Transverse colon (tissue), 4 donors: ENCODE data around the gene GOLIM4. TPM values are rescaled to one million over a fixed set of nuclear protein-coding genes. Genes with fewer than 3 reads are reported as not detected.
"Not testable (repeated sequence)": the region's sequence is repeated elsewhere in the genome, so short reads cannot be mapped to it uniquely, and the experiment has no call there.

Source experiments
- DNase-seq: peaks from one replicate; pipeline ENCODE4 v3.0.0-alpha.2; 2019
- H3K27ac ChIP-seq, 4 donors: fragments of 200-600 bp; sonication (generic); 2 replicates each; pipeline ENCODE4 v1.5.1; 2016 to 2018; ENCODE audit warnings: inconsistent platforms in 4 of 4
- H3K27me3 ChIP-seq: fragments of 200-600 bp; sonication (generic); 2 replicates; pipeline ENCODE4 v1.5.1; 2017; ENCODE audit warnings: inconsistent platforms
- H3K36me3 ChIP-seq, 4 donors: fragments of 200-600 bp; sonication (generic); 2 replicates each; pipeline ENCODE4 v1.5.1; 2017 to 2019; ENCODE audit warnings: inconsistent platforms in 4 of 4
- H3K4me1 ChIP-seq, 4 donors: fragments of 200-600 bp; sonication (generic); 2 replicates each; pipeline ENCODE4 v1.5.1; 2017 to 2020; ENCODE audit warnings: inconsistent platforms in 4 of 4
- H3K4me3 ChIP-seq, 4 donors: fragments of 200-600 bp; sonication (generic); 1 replicate in 1 of 4; 2 replicates in 3 of 4; pipeline versions ENCODE4 v1.5.1 to v1.6.1; 2017 to 2019; ENCODE audit warnings: inconsistent platforms in 4 of 4
- H3K9me3 ChIP-seq, 2 donors: fragments of 200-600 bp; sonication (generic); 2 replicates each; pipeline ENCODE4 v1.5.1; 2017 to 2019; ENCODE audit warnings: inconsistent platforms in 2 of 2
- CTCF ChIP-seq, 5 experiments: fragments of 200-600 bp in 3 of 5; fragments of 450-650 bp in 2 of 5; sonication (generic) in 3 of 5; IDR thresholded peaks; 1 replicate in 2 of 5; 2 replicates in 3 of 5; pipeline ENCODE4 v1.5.1; 2016 to 2017; ENCODE audit warnings: antibody characterized with exemption in 5 of 5, inconsistent platforms in 3 of 5, mild to moderate bottlenecking in 2 of 5, moderate library complexity in 1 of 5
- EP300 ChIP-seq: sonication (generic); formaldehyde crosslinking; IDR thresholded peaks from one replicate; pipeline ENCODE4 v1.6.1; 2017; ENCODE audit warnings: antibody characterized with exemption, low read depth
- POLR2A ChIP-seq: fragments of 450-650 bp; IDR thresholded peaks from one replicate; pipeline ENCODE4 v1.6.1; 2016; ENCODE audit warnings: antibody characterized with exemption, mild to moderate bottlenecking, moderate library complexity
- POLR2AphosphoS5 ChIP-seq, 3 donors: sonication (generic); formaldehyde crosslinking; IDR thresholded peaks; one replicate each; pipeline ENCODE4 v1.6.1; 2016; ENCODE audit warnings: antibody characterized with exemption in 3 of 3
- WGBS, 2 donors: methylation state at CpG; one replicate each; pipeline ENCODE4 v1.1.5; 2018; ENCODE audit warnings: low coverage in 1 of 2; 5-methylcytosine and 5-hydroxymethylcytosine counted together
- in situ Hi-C, 4 donors: fragments of 200-750 bp; cut with MboI; loops; one replicate each; pipeline versions ENCODE4 v1.15.0 to v1.15.1; 2017; ENCODE audit warnings: low sequenced_read_pairs in 3 of 4, low pct_ligation_motif_present in 1 of 4, low pct_unique_long_range_greater_than_20kb in 1 of 4
- intact Hi-C: fragments of 100-400 bp; cut with DNase I; formaldehyde crosslinking; loops from one replicate; pipeline ENCODE4 v1.15.1; 2023; ENCODE audit warnings: low total_unique reads
- total RNA-seq, 4 donors: library from RNA; depleted of rRNA; stranded (reverse); fragments of >200 nt; gene quantifications; one replicate each; pipeline ENCODE4 v1.1.0, GENCODE V29; 2016

Gene GOLIM4
- total RNA-seq, 4 donors from 2014 or later: 87.2 to 120 (median 101) TPM

- H3K36me3 ChIP-seq: peaks cover 0 to 70% (median 35%) of the 10 kb centered on the region in 4 donors
- intact Hi-C loops: no loop called here
- no peaks in the 10 kb centered on the region for H3K9me3 ChIP-seq
- DNase-seq: no peak
- no peaks in the 10 kb centered on the region for H3K27me3 ChIP-seq
- H3K4me1 ChIP-seq: peaks cover 0 to 2% (median 0%) of the 10 kb centered on the region in 4 donors
- WGBS, 2 donors: 67 to 83% methylated on average over 3 of the region's 3 CpGs
- TF ChIP-seq POLR2AphosphoS5 (IDR thresholded peaks at IDR 0.05) (no peak), CTCF (IDR thresholded peaks at IDR 0.05) (no peak), EP300 (no peak), POLR2A (no peak)
- H3K4me3 ChIP-seq: no peak overlapping the region
- no peak overlapping the region for H3K27ac ChIP-seq
- in situ Hi-C loops: no loop called here
Measured at GRCh38 chr3:168026764-168027163, 69.0 kb downstream of the GOLIM4 start.

GRCh38 chr3:168025076-168025475 is 70.6 kb downstream of the GOLIM4 start:
- in situ Hi-C loops: no loop called here
- intact Hi-C loops: no loop called here
- TF ChIP-seq POLR2A (no peak), CTCF (IDR thresholded peaks at IDR 0.05) (no peak), EP300 (no peak), POLR2AphosphoS5 (IDR thresholded peaks at IDR 0.05) (no peak)
- Histone ChIP-seq H3K9me3 (no peaks in the 10 kb centered on the region), H3K4me3 (no peak overlapping the region), H3K27ac (no peak overlapping the region), H3K4me1 (peaks cover 0 to 2% (median 0%) of the 10 kb centered on the region in 4 donors), H3K27me3 (no peaks in the 10 kb centered on the region), H3K36me3 (peaks cover 0 to 71% (median 29%) of the 10 kb centered on the region in 4 donors)
- DNase-seq: no peak

GRCh38 chr3:168024537-168024941 is 71.2 kb downstream of the GOLIM4 start:
- WGBS, 2 donors: 43 to 49% methylated on average over 4 to 5 of the region's 5 CpGs
- Histone ChIP-seq H3K4me1 (peaks cover 0 to 2% (median 0%) of the 10 kb centered on the region in 4 donors), H3K27me3 (no peaks in the 10 kb centered on the region), H3K27ac (no peak overlapping the region), H3K36me3 (peaks cover 0 to 67% (median 26%) of the 10 kb centered on the region in 4 donors), H3K4me3 (no peak overlapping the region), H3K9me3 (no peaks in the 10 kb centered on the region)
- in situ Hi-C loops: no loop called here
- intact Hi-C loops: no loop called here
- DNase-seq: no peak
- peak in 2 of 3 donors; percentile 24 to 40 for TF ChIP-seq POLR2AphosphoS5 (IDR thresholded peaks at IDR 0.05)
- TF ChIP-seq CTCF (IDR thresholded peaks at IDR 0.05): no peak

GRCh38 chr3:168021737-168022450 is 73.8 kb downstream of the GOLIM4 start:
- H3K9me3 ChIP-seq: no peaks in the 10 kb centered on the region
- H3K4me1 ChIP-seq: peaks cover 0 to 2% (median 0%) of the 10 kb centered on the region in 4 donors
- DNase-seq: no peak
- H3K27me3 ChIP-seq: no peaks in the 10 kb centered on the region
- intact Hi-C loops: no loop called here
- H3K27ac ChIP-seq: no peak overlapping the region
- peaks cover 0 to 66% (median 14%) of the 10 kb centered on the region in 4 donors for H3K36me3 ChIP-seq
- TF ChIP-seq POLR2AphosphoS5 (IDR thresholded peaks at IDR 0.05) (no peak), EP300 (no peak), CTCF (IDR thresholded peaks at IDR 0.05) (no peak), POLR2A (no peak)
- H3K4me3 ChIP-seq: no peak overlapping the region
- WGBS, 2 donors: 61 to 69% methylated on average over 7 of the region's 7 CpGs
- in situ Hi-C loops: no loop called here

- H3K9me3 ChIP-seq, H3K27ac ChIP-seq, intact Hi-C loops, H3K27me3 ChIP-seq, H3K4me1 ChIP-seq, DNase-seq, in situ Hi-C loops, H3K4me3 ChIP-seq: not testable (repeated sequence)
- WGBS, 2 donors: 90% methylated on average over 17 of the region's 17 CpGs; no CpG with 5 or more reads in 1 of the 2 donors
- H3K36me3 ChIP-seq: peaks cover 0 to 18% (median 9%) of the 10 kb centered on the region in 4 donors
Measured at GRCh38 chr3:168011280-168011679, 84.4 kb downstream of the GOLIM4 start.
